Panc1 (cell line): ENCODE results near the gene ATCAY. TPM values are rescaled to one million over a fixed set of nuclear protein-coding genes. Genes with fewer than 3 reads are reported as not detected.

Source experiments
- ATAC-seq: fragments of 200-7000 bp; cut with Tn5 transposase; 2 replicates; pipeline ENCODE4 v1.9.1; 2020; ENCODE audit warnings: mild to moderate bottlenecking, moderate library complexity
- BruUV-seq: library from RNA; stranded (reverse); fragments of 400-500 nt; replicated peaks from 2 replicates; lab custom pipeline; 2021; lab: Mats Ljungman, UMichigan
- CTCF ChIA-PET: fragments of 300-600 bp; sonication (Branson Sonifier 250); formaldehyde crosslinking; loops from one replicate; lab custom pipeline; 2022; ENCODE audit warnings: antibody characterized with exemption; lab: Charles Lee
- POLR2A ChIA-PET: fragments of 300-600 bp; sonication (Branson Sonifier 250); formaldehyde crosslinking; loops from one replicate; lab custom pipeline; 2022; ENCODE audit warnings: antibody characterized with exemption; lab: Charles Lee
- DNase-seq: peaks from one replicate; pipeline ENCODE4 v3.0.0-alpha.2; 2010; ENCODE audit warnings: low read depth, low spot score
- H3K27ac ChIP-seq: 2 replicates; pipeline ENCODE4 v1.5.1; 2011; ENCODE audit warnings: mild to moderate bottlenecking, low read length, inconsistent platforms
- H3K27me3 ChIP-seq: fragments of 200-500 bp; sonication (Bioruptor generic); 2 replicates; pipeline ENCODE4 v1.6.0; 2014; ENCODE audit warnings: low read length, inconsistent platforms; ENCODE audit not compliant: control insufficient read depth, insufficient read depth
- H3K36me3 ChIP-seq: fragments of 200-500 bp; sonication (Bioruptor generic); 2 replicates; pipeline ENCODE4 v1.5.1; 2014; ENCODE audit warnings: inconsistent platforms, mild to moderate bottlenecking, low read length, moderate library complexity; ENCODE audit not compliant: control insufficient read depth, insufficient read depth
- H3K4me1 ChIP-seq: 2 replicates; pipeline ENCODE4 v1.5.1; 2011; ENCODE audit warnings: inconsistent platforms, mild to moderate bottlenecking, low read length, moderate library complexity; ENCODE audit not compliant: control insufficient read depth, insufficient read depth
- H3K4me3 ChIP-seq, 2 experiments: 2 replicates each; pipeline ENCODE4 v1.5.1; 2011 to 2012; ENCODE audit warnings: low read depth in 2 of 2, low read length in 2 of 2, mild to moderate bottlenecking in 2 of 2, inconsistent platforms in 1 of 2, moderate library complexity in 1 of 2
- H3K9me3 ChIP-seq: fragments of 200-500 bp; sonication (Bioruptor generic); 2 replicates; pipeline ENCODE4 v1.5.1; 2014; ENCODE audit warnings: low read depth, mild to moderate bottlenecking, inconsistent platforms, low read length, moderate library complexity; ENCODE audit not compliant: control insufficient read depth, insufficient read depth
- CTCF ChIP-seq: fragments of 450-650 bp; IDR thresholded peaks from 2 replicates; pipeline ENCODE4 v1.5.1; 2017; ENCODE audit warnings: mild to moderate bottlenecking
- POLR2AphosphoS5 ChIP-seq: IDR thresholded peaks from 2 replicates; pipeline ENCODE4 v1.6.1; 2012; ENCODE audit warnings: mild to moderate bottlenecking, low read depth, low read length, moderate library complexity
- REST ChIP-seq, 2 experiments: IDR thresholded peaks; 2 replicates each; pipeline ENCODE4 v1.6.1; 2011 to 2012; ENCODE audit warnings: low read depth in 2 of 2, control low read depth in 1 of 2, low read length in 1 of 2, mild to moderate bottlenecking in 1 of 2, moderate library complexity in 1 of 2; ENCODE audit not compliant: insufficient read depth in 1 of 2
- SIN3A ChIP-seq: IDR thresholded peaks from 2 replicates; pipeline ENCODE4 v1.6.1; 2012; ENCODE audit warnings: low read depth, mild to moderate bottlenecking, low read length, moderate library complexity, borderline replicate concordance; ENCODE audit not compliant: insufficient read depth
- TCF7L2 ChIP-seq: IDR thresholded peaks from 2 replicates; pipeline ENCODE4 v1.6.1; 2011; ENCODE audit warnings: mild to moderate bottlenecking, low read depth, low read length, inconsistent platforms
- in situ Hi-C: cut with HindIII; loops from 2 replicates; pipeline ENCODE4 v1.10.0; 2016; ENCODE audit warnings: low sequenced_read_pairs, low pct_unique_long_range_greater_than_20kb
- intact Hi-C: fragments of 100-400 bp; cut with micrococcal nuclease; formaldehyde crosslinking; loops from one replicate; pipeline ENCODE4 v1.10.0; 2022; ENCODE audit not compliant: unreplicated experiment
- total RNA-seq: library from RNA; stranded (reverse); gene quantifications from one replicate; pipeline ENCODE4 v1.2.1, GENCODE V29; 2021; ENCODE audit not compliant: unreplicated experiment

ATCAY gene
- total RNA-seq, 1 experiment from 2014 or later: 0.15 TPM

- ATAC-seq (no peak), DNase-seq (no peak)
- Histone ChIP-seq H3K9me3 (no peaks in the 10 kb centered on the region), H3K4me1 (no peaks in the 10 kb centered on the region), H3K27me3 (no peaks in the 10 kb centered on the region), H3K36me3 (no peaks in the 10 kb centered on the region), H3K27ac (no peak overlapping the region), H3K4me3 (no peak overlapping the region)
- intact Hi-C loops (no loop called here), in situ Hi-C loops (no loop called here)
- ChIA-PET POLR2A (no interaction called here), CTCF (interaction anchor here (1.3 kb wide), 1 partner anchor 14 kb away, joined by 3 read pairs; no protein-coding TSS in a partner anchor)
- no peak for TF ChIP-seq CTCF
- TF ChIP-seq SIN3A: no peak
- TF ChIP-seq REST (IDR thresholded peaks at IDR 0.05; ENCODE audit: insufficient read depth in 1 of 2, low read depth in 2 of 2, low read length in 1 of 2): no peak
- TF ChIP-seq POLR2AphosphoS5: no peak
- no peak for TF ChIP-seq TCF7L2
- BruUV-seq: no TSS peak
Observed at GRCh38 chr19:3863648-3864047, 16.8 kb upstream of the ATCAY start.

GRCh38 chr19:3866910-3867638, 13.4 kb upstream of the ATCAY start:
- intact Hi-C loops (no loop called here), in situ Hi-C loops (no loop called here)
- Histone ChIP-seq H3K9me3 (no peaks in the 10 kb centered on the region), H3K4me3 (no peak overlapping the region), H3K27me3 (no peaks in the 10 kb centered on the region), H3K36me3 (no peaks in the 10 kb centered on the region), H3K4me1 (no peaks in the 10 kb centered on the region), H3K27ac (no peak overlapping the region)
- ATAC-seq (peak; percentile 64), DNase-seq (no peak)
- POLR2A ChIA-PET: interaction anchor here (0.5 to 0.6 kb wide), 2 partner anchors 25 to 431 kb away, joined by 3 to 6 read pairs; no protein-coding TSS in a partner anchor
- BruUV-seq: no TSS peak
- CTCF ChIA-PET: interaction anchor here (1.0 kb wide), 1 partner anchor 18 kb away, joined by 3 read pairs; no protein-coding TSS in a partner anchor
- TF ChIP-seq CTCF (no peak), REST (IDR thresholded peaks at IDR 0.05; ENCODE audit: insufficient read depth in 1 of 2, low read depth in 2 of 2, low read length in 1 of 2) (no peak), SIN3A (no peak), POLR2AphosphoS5 (no peak), TCF7L2 (no peak)
